OCI-LY3 (cell line): ENCODE measurements around the gene PIM3.

ENCODE experiments used
- H2AFZ ChIP-seq: fragments of 200-600, 300-600 bp; shearing (Covaris generic); 2 replicates; pipeline ENCODE4 v1.6.0; 2014; ENCODE audit warnings: antibody characterized with exemption, low read depth, low read length
- H3K27ac ChIP-seq: fragments of 200-600, 300-600 bp; sonication (generic); 2 replicates; pipeline ENCODE4 v1.5.1; 2014; ENCODE audit warnings: mild to moderate bottlenecking, low read length, moderate library complexity, mixed read lengths
- H3K27me3 ChIP-seq: fragments of 200-600, 300-600 bp; sonication (generic); 2 replicates; pipeline ENCODE4 v1.6.1; 2014; ENCODE audit warnings: low read depth, low read length, mixed read lengths
- H3K36me3 ChIP-seq: fragments of 200-600, 300-600 bp; sonication (generic); replicated peaks from 2 replicates; pipeline ENCODE3; 2014; ENCODE audit warnings: low read depth, low read length, mixed read lengths
- H3K4me1 ChIP-seq: fragments of 300-600, 200-600 bp; sonication (generic); 2 replicates; pipeline ENCODE4 v1.6.1; 2014; ENCODE audit warnings: low read length, mixed read lengths
- H3K4me2 ChIP-seq: fragments of 200-600, 300-600 bp; sonication (generic); 2 replicates; pipeline ENCODE4 v1.6.1; 2014; ENCODE audit warnings: low read length, mixed read lengths
- H3K4me3 ChIP-seq: fragments of 300-600, 200-600 bp; sonication (generic); 2 replicates; pipeline ENCODE4 v1.5.1; 2014; ENCODE audit warnings: antibody characterized with exemption, mild to moderate bottlenecking, low read length, moderate library complexity
- H3K79me2 ChIP-seq: fragments of 300-600, 200-600 bp; shearing (Covaris generic); 2 replicates; pipeline ENCODE4 v1.6.1; 2014; ENCODE audit warnings: mild to moderate bottlenecking, low read length, mixed read lengths
- H3K9ac ChIP-seq: fragments of 300-600, 200-600 bp; shearing (Covaris generic); 2 replicates; pipeline ENCODE4 v1.6.0; 2014; ENCODE audit warnings: mild to moderate bottlenecking, low read length, moderate library complexity
- H3K9me3 ChIP-seq: fragments of 200-600, 300-600 bp; shearing (Covaris generic); 2 replicates; pipeline ENCODE4 v1.6.1; 2014; ENCODE audit warnings: low read length, mixed read lengths; ENCODE audit not compliant: insufficient read depth
- H4K20me1 ChIP-seq: fragments of 200-600, 300-600 bp; sonication (generic); 2 replicates; pipeline ENCODE4 v1.6.1; 2016; ENCODE audit warnings: low read length, mixed read lengths; ENCODE audit not compliant: insufficient read depth
- CTCF ChIP-seq: fragments of 200-600, 300-600 bp; sonication (generic); IDR thresholded peaks from 2 replicates; pipeline ENCODE4 v1.5.1; 2014; ENCODE audit warnings: antibody characterized with exemption, low read length, low read depth
- EZH2phosphoT487 ChIP-seq: fragments of 200-600 bp; shearing (Covaris generic); IDR thresholded peaks from 2 replicates; pipeline ENCODE4 v1.6.1; 2018; ENCODE audit warnings: antibody characterized with exemption, mixed run types, low read depth

The PIM3 gene

GRCh38 chr22:49947296-49947622, 13.3 kb upstream of the PIM3 start:
- no peak overlapping the region for H2AFZ ChIP-seq
- H4K20me1 ChIP-seq: no peaks in the 10 kb centered on the region
- peaks cover 32% of the 10 kb centered on the region for H3K4me1 ChIP-seq
- H3K4me3 ChIP-seq: no peak overlapping the region
- H3K27ac ChIP-seq: no peak overlapping the region
- no peaks in the 10 kb centered on the region for H3K27me3 ChIP-seq
- no peaks in the 10 kb centered on the region for H3K36me3 ChIP-seq
- H3K9me3 ChIP-seq: no peaks in the 10 kb centered on the region
- no peak for TF ChIP-seq EZH2phosphoT487
- no peak for TF ChIP-seq CTCF
- H3K4me2 ChIP-seq: no peak overlapping the region
- H3K79me2 ChIP-seq: no peaks in the 10 kb centered on the region
- no peak overlapping the region for H3K9ac ChIP-seq

- Histone ChIP-seq H2AFZ (no peak overlapping the region), H3K27me3 (no peaks in the 10 kb centered on the region), H3K9me3 (no peaks in the 10 kb centered on the region), H4K20me1 (no peaks in the 10 kb centered on the region), H3K36me3 (no peaks in the 10 kb centered on the region), H3K4me1 (peaks cover 32% of the 10 kb centered on the region), H3K4me3 (no peak overlapping the region), H3K27ac (no peak overlapping the region), H3K4me2 (no peak overlapping the region), H3K79me2 (no peaks in the 10 kb centered on the region), H3K9ac (no peak overlapping the region)
- no peak for TF ChIP-seq CTCF
- no peak for TF ChIP-seq EZH2phosphoT487
These were observed 12.2 kb upstream of the PIM3 start for GRCh38 chr22:49948116-49948957.

GRCh38 chr22:49948958-49949913, 11.3 kb upstream of the PIM3 start:
- Histone ChIP-seq H3K79me2 (no peaks in the 10 kb centered on the region), H3K36me3 (no peaks in the 10 kb centered on the region), H3K27ac (no peak overlapping the region), H2AFZ (no peak overlapping the region), H3K4me2 (no peak overlapping the region), H4K20me1 (no peaks in the 10 kb centered on the region), H3K9me3 (no peaks in the 10 kb centered on the region), H3K4me3 (no peak overlapping the region), H3K9ac (no peak overlapping the region), H3K4me1 (peaks cover 24% of the 10 kb centered on the region), H3K27me3 (no peaks in the 10 kb centered on the region)
- TF ChIP-seq CTCF (no peak), EZH2phosphoT487 (no peak)

GRCh38 chr22:49949914-49950292, 10.7 kb upstream of the PIM3 start:
- Histone ChIP-seq H3K27me3 (no peaks in the 10 kb centered on the region), H4K20me1 (no peaks in the 10 kb centered on the region), H3K79me2 (no peaks in the 10 kb centered on the region), H3K9ac (no peak overlapping the region), H3K27ac (no peak overlapping the region), H3K4me1 (peaks cover 18% of the 10 kb centered on the region), H3K36me3 (no peaks in the 10 kb centered on the region), H3K4me3 (no peak overlapping the region), H3K4me2 (no peak overlapping the region), H3K9me3 (no peaks in the 10 kb centered on the region), H2AFZ (no peak overlapping the region)
- TF ChIP-seq EZH2phosphoT487 (no peak), CTCF (no peak)
